HG02623 (cell line): Measurements from ENCODE around the gene DNAJB8.

Experiments used
- ATAC-seq: cut with Tn5 transposase; IDR thresholded peaks from one replicate; pipeline ENCODE4 v1.9.1; 2021; ENCODE audit warnings: moderate library complexity; ENCODE audit not compliant: unreplicated experiment

Gene DNAJB8

DNA sequence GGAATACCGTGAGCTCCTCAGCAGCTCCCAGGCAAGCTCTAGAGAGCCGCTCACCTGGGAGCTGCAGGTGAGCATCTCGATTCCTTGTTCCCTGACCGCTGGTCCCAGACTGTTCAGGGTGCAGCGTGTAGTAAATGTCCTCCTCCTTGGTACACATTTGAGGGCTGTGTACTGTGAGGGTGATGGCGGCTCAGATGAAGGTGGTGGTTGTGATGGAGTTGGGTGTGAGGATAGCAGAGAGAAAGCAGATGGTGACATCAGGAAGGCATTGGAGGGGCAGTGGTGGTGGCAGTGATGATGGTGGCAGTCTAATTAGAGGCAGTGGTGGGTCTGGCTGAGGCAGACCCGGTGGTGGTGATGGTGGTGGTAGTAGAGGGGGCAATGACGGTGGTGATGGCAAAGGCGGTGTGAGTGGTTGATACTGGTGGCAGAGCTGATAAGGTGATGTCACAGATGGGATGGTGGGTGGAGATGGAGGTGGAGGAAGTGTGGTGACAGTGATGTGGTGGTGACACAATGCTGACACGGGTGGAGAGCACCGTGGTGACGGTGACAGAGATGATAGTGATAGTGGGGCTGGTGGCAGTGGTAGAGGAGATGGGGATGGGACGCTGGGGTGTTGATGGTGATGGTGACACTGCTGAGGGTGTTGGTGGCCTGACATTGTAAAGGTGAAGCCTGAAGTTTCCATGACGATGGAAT lies at the start of gene DNAJB8:
Gene DNAJB8 (minus strand): TSS at position 51 of the 702 bp plus-strand sequence. CDS start 3,645 bp downstream, outside the sequence.
- no peak for ATAC-seq

DNA sequence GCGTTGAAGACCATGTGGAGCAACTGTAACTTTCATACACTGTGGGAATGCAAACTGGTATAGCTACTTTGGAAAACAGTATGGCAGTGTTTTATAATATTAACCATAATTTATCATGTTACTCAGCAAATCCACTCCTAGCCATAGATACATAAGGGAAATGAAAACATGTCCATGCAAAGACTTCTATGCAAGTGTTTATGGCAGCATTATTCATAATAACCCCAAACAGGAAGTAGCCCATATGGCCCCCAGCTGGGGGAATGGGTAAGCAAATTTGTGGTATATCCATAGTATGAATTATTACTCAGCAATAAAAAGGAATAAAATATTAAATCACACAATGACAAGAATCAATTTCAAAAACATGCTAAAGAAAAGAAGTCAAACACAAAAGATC lies 49.3 kb upstream of the DNAJB8 start:
- no peak for ATAC-seq

DNA sequence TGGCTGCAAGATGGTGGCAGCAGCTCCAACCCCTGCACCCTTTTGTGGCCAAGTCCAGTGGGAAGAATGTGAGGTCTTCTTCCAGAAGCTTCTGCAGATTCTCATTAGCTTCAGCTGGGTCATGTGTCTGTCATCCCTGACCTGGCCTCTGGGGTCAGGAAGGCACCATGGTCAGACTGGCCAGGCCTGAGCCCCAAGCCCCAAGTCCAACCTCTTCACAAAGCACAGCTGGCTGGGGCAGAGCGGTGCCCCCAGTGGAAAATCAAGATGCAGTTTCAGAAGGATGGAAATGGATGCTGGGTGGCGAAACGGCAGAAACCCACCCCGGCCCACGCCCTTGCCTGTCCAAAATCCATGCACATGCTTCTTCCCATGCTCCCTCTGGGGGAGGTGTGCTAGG lies 42.2 kb upstream of the DNAJB8 start:
- ATAC-seq = no peak

- ATAC-seq = no peak
These were observed 40.1 kb upstream of the DNAJB8 start for GRCh38 chr3:128506754-128507153.

GRCh38 chr3:128505771-128506170 lies 39.1 kb upstream of the DNAJB8 start:
- ATAC-seq = no peak

- no peak for ATAC-seq
These were observed 38.5 kb upstream of the DNAJB8 start for GRCh38 chr3:128504963-128505730.

GRCh38 chr3:128504533-128504915 lies 37.8 kb upstream of the DNAJB8 start:
- no peak for ATAC-seq

- no peak for ATAC-seq
These were observed 37.3 kb upstream of the DNAJB8 start for GRCh38 chr3:128503751-128504532.

GRCh38 chr3:128503164-128503651 lies 36.5 kb upstream of the DNAJB8 start:
- ATAC-seq = no peak

DNA sequence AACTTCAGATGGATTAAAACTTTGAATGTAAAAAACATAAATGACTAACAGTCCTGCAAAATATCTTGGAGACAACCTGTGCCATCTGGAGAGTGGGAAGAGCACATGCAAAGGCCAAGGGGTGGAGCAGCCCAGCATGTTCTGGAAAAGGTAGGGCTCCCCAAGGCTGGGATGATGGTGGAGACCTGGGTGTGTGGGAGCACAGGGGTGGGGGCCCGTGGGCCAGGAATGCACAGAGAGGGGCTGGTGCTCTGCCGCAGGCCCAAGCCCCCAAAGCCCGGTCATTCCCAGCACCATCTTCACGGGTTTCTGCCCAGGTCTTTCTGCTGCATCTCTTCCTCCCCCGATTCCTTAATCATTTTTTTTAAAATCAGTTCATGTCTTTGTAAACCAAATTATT lies 36.0 kb upstream of the DNAJB8 start:
- ATAC-seq = no peak

- ATAC-seq = no peak
These were observed 34.7 kb upstream of the DNAJB8 start for GRCh38 chr3:128501431-128501830.

- ATAC-seq = no peak
These were observed 33.9 kb upstream of the DNAJB8 start for GRCh38 chr3:128500556-128500955.

GRCh38 chr3:128499724-128500275 lies 33.1 kb upstream of the DNAJB8 start:
- ATAC-seq = no peak

DNA sequence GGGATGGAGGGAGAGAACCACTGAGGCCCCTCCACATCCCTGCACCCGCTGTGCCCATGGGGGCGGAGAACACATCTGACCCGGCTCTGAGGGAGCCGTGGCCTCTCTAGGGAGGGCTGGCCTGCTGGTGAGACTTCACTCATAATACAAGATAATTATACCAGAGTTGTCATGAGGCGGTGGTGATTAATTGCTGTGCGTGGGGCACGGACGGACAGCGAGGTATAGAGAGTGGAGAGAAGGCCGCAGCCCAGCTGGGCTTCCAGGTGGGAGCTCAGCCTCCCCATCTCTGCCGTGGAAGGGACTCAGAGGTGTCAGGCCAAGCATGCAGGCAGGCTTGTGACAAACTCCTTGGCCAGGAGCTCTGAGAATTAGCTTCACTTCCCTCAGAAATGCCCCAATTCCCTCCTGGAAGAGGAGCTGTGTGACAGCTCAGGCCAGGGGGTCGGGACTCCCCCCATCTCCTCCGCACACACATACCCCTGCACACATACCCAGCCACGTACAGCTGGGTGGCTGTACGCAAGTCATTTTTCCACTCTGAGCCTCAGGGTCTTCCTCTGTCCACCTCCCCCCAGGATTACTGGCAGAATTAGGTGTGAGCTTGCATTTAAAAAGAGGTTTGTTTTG lies 32.3 kb upstream of the DNAJB8 start:
- no peak for ATAC-seq

GRCh38 chr3:128498127-128498626 lies 31.5 kb upstream of the DNAJB8 start:
- no peak for ATAC-seq

GRCh38 chr3:128497305-128498126 lies 30.8 kb upstream of the DNAJB8 start:
- ATAC-seq = no peak

GRCh38 chr3:128496602-128497304 lies 30.1 kb upstream of the DNAJB8 start:
- no peak for ATAC-seq

DNA sequence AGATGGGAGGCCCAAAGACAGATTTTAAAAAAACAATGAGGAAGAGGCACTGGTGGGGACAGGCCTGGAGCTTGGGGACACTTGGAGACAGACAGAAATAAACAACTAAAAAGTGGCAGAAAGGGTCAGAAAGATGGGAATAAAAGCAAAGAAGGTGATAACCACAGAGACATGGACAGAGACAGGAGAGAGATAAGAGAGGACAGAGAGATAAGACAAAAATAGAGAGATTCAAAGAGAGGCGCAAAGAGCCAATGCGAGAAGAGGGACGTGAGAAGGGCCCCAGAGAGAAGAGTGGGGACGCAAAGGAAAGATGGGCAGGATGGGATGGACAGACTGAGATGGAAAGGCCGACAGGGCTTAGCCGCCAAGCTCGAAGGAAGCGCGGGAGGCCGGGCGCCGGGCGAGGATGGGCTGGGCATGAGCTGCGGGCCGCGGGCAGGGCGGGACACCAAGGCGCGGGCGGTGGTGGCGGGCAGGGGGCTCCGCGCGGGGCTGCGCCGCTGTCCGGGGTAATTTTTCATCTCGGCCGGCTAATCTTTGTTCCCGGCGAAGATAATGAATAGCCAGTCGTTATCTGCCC lies 29.4 kb upstream of the DNAJB8 start:
- ATAC-seq = no peak
